Neural cell (in vitro differentiated cells): ENCODE results near the gene TNFAIP8.
"Not testable (repeated sequence)": the region's sequence is repeated elsewhere in the genome, so short reads cannot be mapped to it uniquely, and the experiment has no call there.

Experiments used
- CTCF ChIP-seq: fragments of 450-650 bp; IDR thresholded peaks from 2 replicates; pipeline ENCODE4 v1.5.1; 2014; ENCODE audit warnings: antibody characterized with exemption, mild to moderate bottlenecking, moderate library complexity; ENCODE audit not compliant: poor library complexity, severe bottlenecking
- EP300 ChIP-seq: fragments of 450-650 bp; conservative IDR thresholded peaks from 2 replicates; pipeline ENCODE4 v1.6.1; 2014; ENCODE audit warnings: antibody characterized with exemption, mild to moderate bottlenecking, moderate library complexity; ENCODE audit not compliant: poor library complexity, severe bottlenecking
- EZH2 ChIP-seq: fragments of 200-600, 300-800 bp; shearing (Covaris generic), sonication (generic); IDR thresholded peaks from 2 replicates; pipeline ENCODE4 v1.6.1; 2014; ENCODE audit warnings: antibody characterized with exemption, low read length, borderline replicate concordance, mild to moderate bottlenecking; ENCODE audit not compliant: insufficient read depth, poor library complexity, severe bottlenecking
- MXI1 ChIP-seq: fragments of 450-650 bp; conservative IDR thresholded peaks from 2 replicates; pipeline ENCODE4 v1.6.1; 2014; ENCODE audit warnings: antibody characterized with exemption, mild to moderate bottlenecking; ENCODE audit not compliant: poor library complexity, severe bottlenecking
- POLR2AphosphoS5 ChIP-seq: IDR thresholded peaks from 2 replicates; pipeline ENCODE4 v1.6.1; 2012
- TAF1 ChIP-seq: IDR thresholded peaks from 2 replicates; pipeline ENCODE4 v1.6.1; 2012; ENCODE audit warnings: low read depth

GRCh38 chr5:119432674-119433237 is 76.9 kb downstream of the TNFAIP8 start:
- TF ChIP-seq EZH2, POLR2AphosphoS5, CTCF, TAF1, EP300, MXI1: not testable (repeated sequence)
